ENCODE data around the gene KIF26A. TPM values are rescaled to one million over a fixed set of nuclear protein-coding genes. Genes with fewer than 3 reads are reported as not detected.

Gene KIF26A
- total and polyA plus RNA-seq, 2 of the 13 experiments (the other 11 are each of a cell fraction or from before 2014, with no cell fraction given), result not detected

GRCh38 chr14:104226421-104227383, 88.3 kb downstream of the KIF26A start (continued):
- TF ChIP-seq ZHX2 (IDR thresholded peaks at IDR 0.05; ENCODE audit: low read depth), result no peak
- no peak for TF ChIP-seq ZHX2 (CRISPR knock-in tag; IDR thresholded peaks at IDR 0.05; ENCODE audit: borderline replicate concordance)
- TF ChIP-seq ZBTB42 (CRISPR knock-in tag; IDR thresholded peaks at IDR 0.05), result no peak
- TF ChIP-seq ZNF629 (CRISPR knock-in tag; conservative IDR thresholded peaks at IDR 0.05), result no peak
- no peak for TF ChIP-seq ARID3A (IDR thresholded peaks at IDR 0.05; ENCODE audit: low read depth, low read length)
- no peak for TF ChIP-seq SPEN (CRISPR knock-in tag; IDR thresholded peaks at IDR 0.05; ENCODE audit: low read depth)
- TF ChIP-seq GPBP1L1 (CRISPR knock-in tag; IDR thresholded peaks at IDR 0.05), result no peak
- TF ChIP-seq LBX2 (CRISPR knock-in tag; IDR thresholded peaks at IDR 0.05; ENCODE audit: borderline replicate concordance), result no peak
- no peak for TF ChIP-seq GLI4 (CRISPR knock-in tag; IDR thresholded peaks at IDR 0.05; ENCODE audit: borderline replicate concordance)
- TF ChIP-seq TSC22D2 (CRISPR knock-in tag; IDR thresholded peaks at IDR 0.05; ENCODE audit: borderline replicate concordance), result no peak
- no peak for TF ChIP-seq ZNF646 (CRISPR knock-in tag; IDR thresholded peaks at IDR 0.05)

All from HepG2 (cell line).